OCI-LY1 (cell line): ENCODE data around the gene PNMA6A.

Experiments
- H2AFZ ChIP-seq: fragments of 200-600 bp; sonication (generic), shearing (Covaris generic); 2 replicates; pipeline ENCODE4 v1.6.0; 2014; ENCODE audit warnings: antibody characterized with exemption, mild to moderate bottlenecking, low read length
- H3F3A ChIP-seq: fragments of 200-600 bp; sonication (generic), shearing (Covaris generic); 2 replicates; pipeline ENCODE4 v1.6.0; 2014; ENCODE audit warnings: mild to moderate bottlenecking, antibody characterized with exemption, low read length, moderate library complexity; ENCODE audit not compliant: insufficient read depth
- H3K27ac ChIP-seq: fragments of 200-600 bp; sonication (generic); 2 replicates; pipeline ENCODE4 v1.5.1; 2014; ENCODE audit warnings: low read length, mixed run types, mild to moderate bottlenecking, low read depth; ENCODE audit not compliant: poor library complexity, severe bottlenecking
- H3K27me3 ChIP-seq: fragments of 200-600 bp; sonication (generic); 2 replicates; pipeline ENCODE4 v1.6.0; 2014; ENCODE audit warnings: antibody characterized with exemption, mild to moderate bottlenecking, low read length, moderate library complexity; ENCODE audit not compliant: insufficient read depth
- H3K36me3 ChIP-seq: fragments of 200-600 bp; sonication (generic); 2 replicates; pipeline ENCODE4 v1.6.1; 2014; ENCODE audit warnings: mild to moderate bottlenecking, antibody characterized with exemption, low read length, moderate library complexity, mixed read lengths; ENCODE audit not compliant: insufficient read depth
- H3K4me1 ChIP-seq: fragments of 200-600 bp; sonication (generic); 2 replicates; pipeline ENCODE4 v1.5.1; 2014; ENCODE audit warnings: mild to moderate bottlenecking, low read length, moderate library complexity; ENCODE audit not compliant: insufficient read depth, severe bottlenecking
- H3K4me2 ChIP-seq: fragments of 200-600 bp; sonication (generic), shearing (Covaris generic); 2 replicates; pipeline ENCODE4 v1.6.1; 2014; ENCODE audit warnings: low read length
- H3K4me3 ChIP-seq: fragments of 200-600 bp; sonication (generic); 2 replicates; pipeline ENCODE4 v1.5.1; 2014; ENCODE audit warnings: low read length, low read depth, mild to moderate bottlenecking, mixed read lengths; ENCODE audit not compliant: poor library complexity, severe bottlenecking
- H3K79me2 ChIP-seq: fragments of 200-600 bp; shearing (Covaris generic); 2 replicates; pipeline ENCODE4 v1.6.1; 2016; ENCODE audit warnings: mixed run types, low read length, mixed read lengths; ENCODE audit not compliant: insufficient read depth
- H3K9ac ChIP-seq: fragments of 200-600 bp; sonication (generic), shearing (Covaris generic); 2 replicates; pipeline ENCODE4 v1.6.1; 2014; ENCODE audit warnings: mild to moderate bottlenecking, low read length, mixed read lengths
- H3K9me2 ChIP-seq: fragments of 200-600 bp; sonication (generic), shearing (Covaris generic); 2 replicates; pipeline ENCODE4 v1.6.1; 2014; ENCODE audit warnings: low read depth, mild to moderate bottlenecking, low read length, mixed read lengths
- H3K9me3 ChIP-seq: fragments of 200-600 bp; shearing (Covaris generic); 2 replicates; pipeline ENCODE4 v1.6.1; 2014; ENCODE audit warnings: low read length, mixed read lengths
- H4K20me1 ChIP-seq: fragments of 200-600 bp; sonication (generic), shearing (Covaris generic); 2 replicates; pipeline ENCODE4 v1.6.0; 2016; ENCODE audit warnings: mild to moderate bottlenecking, low read length; ENCODE audit not compliant: insufficient read depth
- EZH2 ChIP-seq: fragments of 200-600 bp; sonication (generic), shearing (Covaris generic); IDR thresholded peaks from 2 replicates; pipeline ENCODE4 v1.8.0; 2017; ENCODE audit warnings: borderline replicate concordance, mixed run types, mild to moderate bottlenecking, antibody characterized with exemption, low read length, moderate library complexity, mixed read lengths
- TF ChIP-seq, protein P1 (sequence below): fragments of 200-600 bp; sonication (generic), shearing (Covaris generic); IDR thresholded peaks from 2 replicates; pipeline ENCODE4 v1.5.1; 2017; ENCODE audit warnings: mild to moderate bottlenecking, antibody characterized with exemption, low read length, moderate library complexity, mixed read lengths

PNMA6A gene

GRCh38 chrX:153052534-153052933 is 19.7 kb upstream of the PNMA6A start:
- H3K36me3 ChIP-seq: no peaks in the 10 kb centered on the region
- no peak overlapping the region for H3K4me2 ChIP-seq
- H3K4me3 ChIP-seq: no peak overlapping the region
- H4K20me1 ChIP-seq: no peaks in the 10 kb centered on the region
- TF ChIP-seq, protein P1, sequence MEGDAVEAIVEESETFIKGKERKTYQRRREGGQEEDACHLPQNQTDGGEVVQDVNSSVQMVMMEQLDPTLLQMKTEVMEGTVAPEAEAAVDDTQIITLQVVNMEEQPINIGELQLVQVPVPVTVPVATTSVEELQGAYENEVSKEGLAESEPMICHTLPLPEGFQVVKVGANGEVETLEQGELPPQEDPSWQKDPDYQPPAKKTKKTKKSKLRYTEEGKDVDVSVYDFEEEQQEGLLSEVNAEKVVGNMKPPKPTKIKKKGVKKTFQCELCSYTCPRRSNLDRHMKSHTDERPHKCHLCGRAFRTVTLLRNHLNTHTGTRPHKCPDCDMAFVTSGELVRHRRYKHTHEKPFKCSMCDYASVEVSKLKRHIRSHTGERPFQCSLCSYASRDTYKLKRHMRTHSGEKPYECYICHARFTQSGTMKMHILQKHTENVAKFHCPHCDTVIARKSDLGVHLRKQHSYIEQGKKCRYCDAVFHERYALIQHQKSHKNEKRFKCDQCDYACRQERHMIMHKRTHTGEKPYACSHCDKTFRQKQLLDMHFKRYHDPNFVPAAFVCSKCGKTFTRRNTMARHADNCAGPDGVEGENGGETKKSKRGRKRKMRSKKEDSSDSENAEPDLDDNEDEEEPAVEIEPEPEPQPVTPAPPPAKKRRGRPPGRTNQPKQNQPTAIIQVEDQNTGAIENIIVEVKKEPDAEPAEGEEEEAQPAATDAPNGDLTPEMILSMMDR: no peak
- no peak for TF ChIP-seq EZH2
- no peaks in the 10 kb centered on the region for H3K79me2 ChIP-seq
- no peak overlapping the region for H3K9ac ChIP-seq
- H3K27me3 ChIP-seq: no peaks in the 10 kb centered on the region
- H3K9me2 ChIP-seq: no peaks in the 10 kb centered on the region
- no peaks in the 10 kb centered on the region for H3K9me3 ChIP-seq
- H2AFZ ChIP-seq: no peak overlapping the region
- H3K27ac ChIP-seq: no peak overlapping the region
- no peaks in the 10 kb centered on the region for H3K4me1 ChIP-seq
- no peaks in the 10 kb centered on the region for H3F3A ChIP-seq

DNA sequence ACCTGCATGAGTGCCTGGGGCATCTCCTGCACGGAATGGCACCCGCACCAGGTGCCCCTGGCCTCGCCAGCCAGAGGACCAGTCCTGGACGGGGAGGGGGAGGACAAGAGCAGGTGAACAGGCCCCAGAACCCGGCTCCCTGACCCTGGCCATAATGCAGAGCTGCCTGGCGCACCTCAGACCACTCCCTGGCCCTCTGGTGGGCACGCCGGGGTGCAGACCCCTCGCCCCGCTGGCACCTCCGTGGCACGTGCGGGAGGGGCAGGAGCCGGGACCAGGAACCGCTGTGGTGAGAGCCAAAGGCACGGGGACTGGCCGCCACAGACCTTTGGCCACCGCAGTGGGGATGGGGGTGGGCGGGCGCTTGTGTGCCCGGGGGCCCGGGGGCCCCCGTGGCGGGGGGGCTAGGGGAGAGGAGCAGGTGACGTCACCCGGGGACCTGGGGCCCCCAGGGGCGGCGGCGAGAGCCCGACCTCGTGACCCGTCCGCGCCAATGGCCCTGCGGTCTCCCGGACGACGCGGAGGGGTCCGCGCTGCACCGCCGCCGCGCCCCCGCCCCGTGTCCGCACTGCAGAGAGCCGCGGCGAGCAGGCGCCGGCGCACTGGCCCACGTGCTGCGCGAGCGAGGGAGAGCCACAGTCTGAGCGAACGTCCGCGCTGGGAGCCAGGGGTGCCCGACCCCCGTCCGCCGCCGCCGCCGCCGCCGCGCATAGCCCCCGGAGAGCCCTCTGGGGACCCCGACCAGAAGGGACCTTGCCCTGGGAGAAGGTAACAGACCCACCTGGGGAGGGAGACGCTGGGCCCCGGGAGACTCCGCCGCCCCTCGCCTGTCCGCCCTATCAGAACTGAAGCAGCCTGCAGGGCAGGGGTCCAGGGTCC is 16.1 kb upstream of the PNMA6A start, which contains the start of gene PNMA3:
Gene PNMA3, plus strand, starts transcription at position 600 of the 879 bp plus-strand sequence. CDS start 586 bp downstream, outside the sequence.
- no peak within 1 kb of the TSS for H3K4me2 ChIP-seq
- no peak within 1 kb of the TSS for H3K4me3 ChIP-seq
- no peaks in the 10 kb centered on the region for H3K4me1 ChIP-seq
- no peaks in the 10 kb centered on the region for H3K36me3 ChIP-seq
- no peaks in the 10 kb centered on the region for H3K9me3 ChIP-seq
- H3K27me3 ChIP-seq: no peaks in the 10 kb centered on the region
- no peak within 1 kb of the TSS for H2AFZ ChIP-seq
- H3K9ac ChIP-seq: no peak within 1 kb of the TSS
- no peak within 1 kb of the TSS for H3K27ac ChIP-seq
- H4K20me1 ChIP-seq: no peaks in the 10 kb centered on the region
- H3F3A ChIP-seq: no peaks in the 10 kb centered on the region
- H3K79me2 ChIP-seq: no peaks in the 10 kb centered on the region
- H3K9me2 ChIP-seq: no peaks in the 10 kb centered on the region
- TF ChIP-seq, protein P1: no peak
- TF ChIP-seq EZH2: no peak

GRCh38 chrX:153057281-153057680 is 15.0 kb upstream of the PNMA6A start:
- Histone ChIP-seq H3K9me3 (no peaks in the 10 kb centered on the region), H3F3A (no peaks in the 10 kb centered on the region)
- TF ChIP-seq, protein P1: no peak
- TF ChIP-seq EZH2: no peak

More at GRCh38 chrX:153057281-153057680, 15.0 kb upstream of the PNMA6A start:
- Histone ChIP-seq H3K9me2 (no peaks in the 10 kb centered on the region), H3K4me1 (no peaks in the 10 kb centered on the region), H4K20me1 (no peaks in the 10 kb centered on the region), H3K27ac (no peak overlapping the region), H3K4me3 (no peak overlapping the region), H2AFZ (no peak overlapping the region), H3K36me3 (no peaks in the 10 kb centered on the region), H3K4me2 (no peak overlapping the region), H3K79me2 (no peaks in the 10 kb centered on the region), H3K9ac (no peak overlapping the region), H3K27me3 (no peaks in the 10 kb centered on the region)
